Skin of body (tissue), 2 donors: ENCODE measurements around the gene CACNA1E. TPM values are rescaled to one million over a fixed set of nuclear protein-coding genes. Genes with fewer than 3 reads are reported as not detected.
"Not testable (repeated sequence)": the region's sequence is repeated elsewhere in the genome, so short reads cannot be mapped to it uniquely, and the experiment has no call there.

Experiments used
- DNase-seq: peaks from one replicate; lab custom pipeline; 2025; lab: John Stamatoyannopoulos, UW
- total RNA-seq: library from RNA; depleted of rRNA; stranded (reverse); fragments of >200 nt; gene quantifications from one replicate; pipeline ENCODE4 v1.2.3, GENCODE V29; 2014

CACNA1E gene
- total RNA-seq, 1 donor from 2014 or later, result 2.4 TPM

DNA sequence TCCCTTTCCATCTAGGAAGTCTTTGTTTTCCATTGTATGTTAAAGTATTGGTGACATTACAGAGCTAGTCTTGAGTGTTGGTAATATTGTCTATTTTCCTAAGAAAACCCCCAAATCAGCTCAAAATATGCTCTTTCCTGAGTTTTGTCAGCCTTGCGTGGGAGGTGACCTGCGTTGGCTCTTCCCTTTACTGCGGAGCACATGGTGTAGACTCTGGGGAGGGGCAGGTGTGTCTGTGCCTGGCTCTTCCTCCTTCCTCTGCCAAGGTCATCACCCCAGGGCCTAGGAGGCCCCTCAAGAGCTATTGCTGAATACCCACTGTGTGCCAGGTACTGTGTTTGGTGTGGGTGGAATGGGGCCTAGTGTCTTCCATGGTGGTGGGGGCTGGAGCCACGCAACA is 33.4 kb downstream of the CACNA1E start:
- DNase-seq, result no peak

DNA sequence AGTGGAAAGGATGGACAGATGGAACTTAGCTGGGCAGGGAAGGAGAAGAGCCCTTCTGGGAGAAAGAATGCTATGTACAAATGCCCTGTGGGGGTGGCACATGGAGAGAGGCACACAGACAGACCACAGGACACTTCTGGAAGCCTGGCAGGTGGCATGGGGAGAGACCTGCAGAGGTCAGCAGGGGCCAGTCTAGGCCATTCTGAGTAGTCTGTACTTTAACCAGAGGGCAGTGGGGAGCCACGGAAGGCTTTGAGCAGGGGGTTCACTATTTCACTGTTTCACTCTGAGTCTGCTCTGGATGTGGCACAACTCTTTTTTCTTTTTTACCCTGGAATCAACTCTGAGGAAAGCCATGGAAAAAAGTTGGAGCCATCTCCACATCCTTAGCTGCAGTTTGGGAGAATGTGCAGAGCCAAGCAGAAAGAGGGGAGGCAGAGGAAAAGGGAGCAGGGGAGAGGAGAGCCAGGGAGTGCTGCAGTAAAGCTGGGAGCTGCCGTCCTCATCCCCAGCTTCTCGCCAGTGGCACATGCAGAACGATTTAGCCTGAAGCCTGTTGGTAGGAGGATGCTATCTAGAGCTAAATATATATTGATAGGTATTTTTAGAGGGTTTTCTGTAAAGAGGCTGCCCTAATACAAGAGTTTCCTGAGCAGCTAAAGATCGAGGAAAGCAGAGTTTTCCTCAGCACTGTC is 34.0 kb downstream of the CACNA1E start:
- no peak for DNase-seq

DNA sequence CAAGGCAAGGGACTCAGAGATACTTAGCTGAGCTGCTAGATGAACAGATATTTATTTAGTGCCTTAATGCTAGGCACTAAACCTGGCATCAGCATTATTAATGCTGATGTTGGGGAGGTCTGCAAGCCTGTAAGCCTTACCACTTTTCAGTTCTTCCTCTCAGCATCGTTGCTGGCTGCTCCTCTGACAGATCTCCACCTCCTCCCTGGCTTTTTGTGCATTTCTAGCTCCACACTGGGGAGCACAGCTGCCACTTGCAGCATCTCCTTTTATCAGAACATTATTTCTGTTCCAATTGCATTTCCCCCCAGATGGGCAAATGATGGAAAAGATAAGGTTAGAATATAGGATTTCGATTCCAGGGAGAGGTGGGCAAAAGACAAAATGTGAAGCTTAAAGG is 34.8 kb downstream of the CACNA1E start:
- DNase-seq, result no peak

DNA sequence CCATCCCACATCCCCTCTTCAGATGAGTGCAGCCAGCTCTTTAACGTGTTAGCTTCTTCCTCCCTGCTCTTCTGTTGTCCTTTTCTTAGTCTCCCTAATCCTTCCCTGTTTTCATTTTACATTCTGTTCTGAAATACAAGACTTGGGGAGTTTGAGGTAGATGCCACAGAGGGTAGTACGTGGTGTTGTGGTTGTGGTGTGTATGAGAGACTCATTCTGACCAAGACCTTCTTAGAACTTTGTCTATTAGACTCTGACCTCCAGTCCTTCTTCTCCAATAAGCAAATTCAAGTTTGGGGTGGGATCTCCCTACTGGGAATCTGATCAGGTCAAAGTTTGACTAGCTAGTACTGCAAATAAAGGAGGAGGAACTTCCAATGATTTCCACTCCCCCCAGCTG is 39.5 kb downstream of the CACNA1E start:
- no peak for DNase-seq

DNA sequence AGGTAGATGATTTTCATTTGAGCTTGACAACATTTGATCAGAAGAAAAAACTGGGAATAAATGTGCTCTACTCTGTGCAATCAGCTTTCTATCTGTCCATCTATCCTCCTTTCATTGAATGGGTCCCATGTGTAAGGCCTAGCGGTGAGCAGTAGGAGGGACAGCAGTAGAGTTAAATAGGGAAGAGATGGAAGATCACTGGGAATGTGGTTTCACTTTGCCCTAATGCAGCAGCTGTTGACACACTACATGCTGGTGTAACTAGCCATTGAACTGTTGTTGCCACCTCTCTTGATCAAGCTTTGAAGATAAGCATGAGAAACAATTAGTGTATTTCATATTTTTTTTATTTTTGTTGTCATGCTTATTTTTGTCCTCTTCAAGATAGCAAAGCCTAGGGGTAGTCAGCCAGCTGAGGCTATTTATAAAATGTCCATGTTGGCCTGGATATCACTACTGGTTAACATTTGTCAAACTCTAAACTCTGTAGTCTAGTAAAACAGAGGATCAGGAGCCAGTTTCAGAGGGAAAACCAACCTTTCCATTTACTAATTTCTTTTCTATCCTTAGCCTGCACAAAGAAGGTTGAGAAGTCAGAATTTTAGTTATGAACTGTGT is 41.9 kb downstream of the CACNA1E start:
- DNase-seq, result no peak

GRCh38 chr1:181528241-181528640 is 44.9 kb downstream of the CACNA1E start:
- DNase-seq, result not testable (repeated sequence)

GRCh38 chr1:181531441-181531840 is 48.1 kb downstream of the CACNA1E start:
- DNase-seq, result no peak

- no peak for DNase-seq
Observed at GRCh38 chr1:181531951-181532600, 48.8 kb downstream of the CACNA1E start.

- DNase-seq, result no peak
Observed at GRCh38 chr1:181538836-181539235, 55.5 kb downstream of the CACNA1E start.

DNA sequence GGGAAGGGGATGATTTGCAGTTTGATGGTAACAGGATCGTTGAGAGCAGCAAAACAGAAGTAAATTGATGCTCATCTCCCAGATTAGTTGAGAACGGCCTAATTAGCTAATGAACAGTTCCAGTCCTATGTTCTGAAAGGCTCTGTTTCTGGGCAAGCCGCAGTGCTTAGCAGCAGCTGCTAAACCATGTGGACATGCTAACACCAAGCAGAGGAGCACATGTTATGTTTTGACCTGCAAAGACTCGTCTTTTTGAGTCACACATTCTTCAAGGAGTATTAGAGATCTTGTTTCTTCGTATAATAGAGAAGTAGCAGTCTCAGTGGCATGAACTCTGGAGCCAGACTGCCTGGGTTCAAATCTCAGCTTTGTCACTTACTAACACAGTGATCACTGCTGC is 58.1 kb downstream of the CACNA1E start:
- no peak for DNase-seq

- DNase-seq, result no peak
Observed at GRCh38 chr1:181541947-181542346, 58.6 kb downstream of the CACNA1E start.

- not testable (repeated sequence) for DNase-seq
Observed at GRCh38 chr1:181542406-181542805, 59.1 kb downstream of the CACNA1E start.

DNA sequence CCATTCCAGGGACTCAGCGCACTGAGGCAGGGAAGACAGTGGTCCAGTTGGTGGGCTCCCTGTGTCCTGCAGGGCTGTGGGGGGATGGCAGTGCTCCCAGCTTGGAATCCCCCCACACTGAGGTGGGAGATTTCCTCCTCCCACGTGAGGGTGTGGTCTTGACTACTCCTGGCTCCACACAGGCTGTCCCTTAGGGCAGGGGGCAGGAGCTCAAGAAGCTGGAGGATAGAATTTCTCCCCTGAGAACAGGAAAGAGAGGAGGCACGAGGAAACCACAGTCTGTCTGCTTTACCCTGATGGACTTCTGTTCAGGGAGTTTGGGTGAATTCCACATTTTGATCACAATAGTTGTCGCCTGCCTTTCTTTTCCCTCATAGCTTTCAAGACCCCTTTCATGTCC is 62.1 kb downstream of the CACNA1E start:
- DNase-seq, result no peak

GRCh38 chr1:181548497-181548896 is 65.2 kb downstream of the CACNA1E start:
- no peak for DNase-seq

DNA sequence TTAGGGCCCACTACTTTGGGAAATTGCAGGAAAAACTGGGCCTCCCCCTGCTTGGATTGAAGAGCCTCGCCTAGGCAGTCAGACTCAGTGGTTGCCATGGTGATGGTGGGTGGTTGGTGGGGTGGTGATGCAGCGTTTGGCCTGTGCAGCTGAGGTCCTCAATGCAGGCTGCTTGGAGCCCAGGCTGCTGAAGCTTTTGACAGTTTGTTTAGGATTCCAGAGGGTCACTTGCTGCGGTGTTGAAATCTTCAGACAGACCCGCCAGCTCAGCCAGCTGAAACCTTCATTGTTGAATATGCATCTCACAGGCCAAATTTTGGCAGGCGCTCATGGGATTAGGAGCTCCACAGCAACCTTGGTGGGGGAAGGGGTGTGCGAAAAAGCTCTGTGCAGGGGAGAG is 67.9 kb downstream of the CACNA1E start:
- no peak for DNase-seq

GRCh38 chr1:181551754-181552153 is 68.4 kb downstream of the CACNA1E start:
- DNase-seq, result no peak

DNA sequence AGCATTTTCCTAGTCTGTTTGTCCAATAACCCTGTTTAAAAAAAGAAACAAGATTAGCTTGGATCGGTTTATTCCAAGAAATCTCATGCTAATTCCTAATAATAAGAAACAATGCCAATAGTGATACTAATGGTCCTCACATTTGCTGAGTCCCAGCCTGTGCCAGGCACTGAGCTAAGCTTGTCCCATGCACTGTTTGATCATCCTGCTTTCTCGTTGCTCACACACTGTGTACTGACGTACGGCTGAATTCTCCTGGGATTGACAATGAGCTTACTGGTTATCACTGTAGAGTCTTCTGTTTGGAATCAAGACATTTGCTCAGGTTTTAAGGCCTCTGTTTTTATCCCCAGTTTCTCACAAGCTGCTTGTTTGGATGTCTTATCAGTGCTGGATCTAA is 71.1 kb downstream of the CACNA1E start:
- DNase-seq, result no peak

GRCh38 chr1:181556631-181557030 is 73.3 kb downstream of the CACNA1E start:
- DNase-seq, result no peak

DNA sequence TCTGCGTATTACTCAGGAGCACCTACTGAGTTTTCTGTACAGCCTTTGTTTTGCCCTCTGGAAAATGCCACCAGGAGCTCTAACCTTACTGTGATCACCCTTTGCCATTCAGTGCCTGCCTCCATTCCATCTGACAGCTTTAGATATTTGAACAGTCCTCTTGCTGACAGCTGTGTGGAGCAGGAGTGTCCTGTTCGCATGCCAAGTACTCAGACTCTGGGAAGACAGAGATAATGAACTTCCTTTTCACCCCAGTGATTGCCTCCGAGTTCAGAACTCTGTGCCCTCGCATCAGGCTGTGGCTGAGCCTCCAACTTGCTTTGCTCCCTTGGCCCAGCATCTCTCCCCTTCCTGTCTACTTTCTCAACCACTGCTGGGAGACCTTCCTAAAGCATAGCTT is 74.0 kb downstream of the CACNA1E start:
- no peak for DNase-seq

DNA sequence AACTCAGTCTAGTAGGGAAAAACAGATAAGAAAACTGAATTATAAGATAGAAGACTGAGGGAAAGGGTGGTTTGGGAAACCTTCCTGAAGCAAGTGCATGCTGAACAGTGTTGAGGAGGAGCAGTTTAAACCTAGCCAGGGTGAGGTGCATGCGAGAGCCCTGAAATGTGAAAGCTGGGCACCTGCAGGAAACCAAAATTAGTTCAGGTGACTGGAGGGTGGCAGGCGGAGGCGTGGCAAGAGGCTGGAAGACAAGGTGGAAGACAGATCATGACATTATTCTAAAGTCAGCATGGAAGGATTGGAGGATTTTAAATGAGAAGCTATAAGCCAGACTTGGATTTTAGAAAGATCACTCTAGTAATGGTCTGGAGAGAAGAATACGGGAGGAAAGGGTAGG is 75.1 kb downstream of the CACNA1E start:
- no peak for DNase-seq

GRCh38 chr1:181559142-181559541 is 75.8 kb downstream of the CACNA1E start:
- DNase-seq, result no peak

DNA sequence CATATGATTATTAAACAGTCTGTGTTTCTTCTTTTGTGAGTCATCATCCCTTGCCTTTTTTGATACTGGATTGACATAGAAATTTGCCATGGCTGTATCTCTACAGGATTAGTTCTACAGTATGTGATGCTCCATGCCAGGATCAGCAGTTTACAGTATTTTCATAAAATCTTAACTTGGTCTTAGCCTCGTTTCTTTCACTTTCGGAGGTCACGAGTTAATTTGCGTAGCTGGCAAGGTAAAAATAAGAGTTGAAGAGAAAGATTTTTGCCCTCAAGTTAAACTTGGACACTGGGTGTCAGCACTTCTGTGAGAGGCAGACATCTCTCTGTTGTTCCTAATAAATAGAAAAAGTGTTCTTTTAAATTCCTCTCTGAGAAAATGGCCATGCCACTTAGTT is 79.1 kb downstream of the CACNA1E start:
- no peak for DNase-seq

DNA sequence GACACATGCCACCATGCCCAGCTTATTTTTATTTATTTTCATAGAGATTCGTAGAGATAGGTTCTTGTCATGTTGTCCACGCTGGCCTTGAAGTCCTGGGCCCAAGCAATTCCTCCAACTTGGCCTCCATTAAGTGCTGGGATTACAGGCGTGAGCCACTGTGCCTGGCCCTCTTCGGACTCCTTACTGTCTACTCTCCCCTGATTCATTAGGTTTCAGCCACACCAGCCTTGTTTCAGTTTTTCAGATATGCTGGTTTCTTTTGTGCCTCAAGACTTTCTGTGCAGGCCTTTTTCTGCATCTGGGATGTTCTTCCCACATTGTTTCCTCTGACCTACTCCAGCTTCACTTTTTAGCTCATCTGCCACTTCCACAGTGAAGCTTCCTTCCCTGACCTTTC is 85.4 kb downstream of the CACNA1E start:
- no peak for DNase-seq
